Measurements from ENCODE around the gene LNX1.

The LNX1 gene

DNA sequence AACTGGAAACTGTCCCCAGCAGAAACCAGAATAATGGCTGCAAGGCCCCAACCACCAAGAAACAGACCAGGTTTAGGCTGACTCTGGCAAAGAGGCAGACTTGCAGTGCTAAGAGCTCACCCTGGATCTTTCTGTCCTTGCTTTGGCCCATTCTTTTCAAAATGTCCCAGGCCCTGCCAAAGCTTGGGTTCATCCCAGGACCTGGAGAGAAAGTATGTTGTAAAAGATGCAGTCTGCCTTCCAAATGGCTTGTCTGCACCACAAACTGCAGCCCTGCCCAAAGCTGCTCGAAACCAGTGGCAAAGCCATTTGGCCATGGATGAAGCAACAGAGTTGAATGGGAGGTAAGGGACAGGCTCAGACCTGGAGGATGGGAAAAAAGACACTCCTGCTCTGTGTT is 38.0 kb upstream of the LNX1 start (continued):
- TF ChIP-seq, protein P1, sequence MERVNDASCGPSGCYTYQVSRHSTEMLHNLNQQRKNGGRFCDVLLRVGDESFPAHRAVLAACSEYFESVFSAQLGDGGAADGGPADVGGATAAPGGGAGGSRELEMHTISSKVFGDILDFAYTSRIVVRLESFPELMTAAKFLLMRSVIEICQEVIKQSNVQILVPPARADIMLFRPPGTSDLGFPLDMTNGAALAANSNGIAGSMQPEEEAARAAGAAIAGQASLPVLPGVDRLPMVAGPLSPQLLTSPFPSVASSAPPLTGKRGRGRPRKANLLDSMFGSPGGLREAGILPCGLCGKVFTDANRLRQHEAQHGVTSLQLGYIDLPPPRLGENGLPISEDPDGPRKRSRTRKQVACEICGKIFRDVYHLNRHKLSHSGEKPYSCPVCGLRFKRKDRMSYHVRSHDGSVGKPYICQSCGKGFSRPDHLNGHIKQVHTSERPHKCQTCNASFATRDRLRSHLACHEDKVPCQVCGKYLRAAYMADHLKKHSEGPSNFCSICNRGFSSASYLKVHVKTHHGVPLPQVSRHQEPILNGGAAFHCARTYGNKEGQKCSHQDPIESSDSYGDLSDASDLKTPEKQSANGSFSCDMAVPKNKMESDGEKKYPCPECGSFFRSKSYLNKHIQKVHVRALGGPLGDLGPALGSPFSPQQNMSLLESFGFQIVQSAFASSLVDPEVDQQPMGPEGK (CRISPR knock-in tag; IDR thresholded peaks at IDR 0.05; ENCODE audit: borderline replicate concordance), result no peak
- no peak for TF ChIP-seq TOX (CRISPR knock-in tag; IDR thresholded peaks at IDR 0.05; ENCODE audit: borderline replicate concordance)
- TF ChIP-seq OSR1 (CRISPR knock-in tag; IDR thresholded peaks at IDR 0.05), result no peak

DNA sequence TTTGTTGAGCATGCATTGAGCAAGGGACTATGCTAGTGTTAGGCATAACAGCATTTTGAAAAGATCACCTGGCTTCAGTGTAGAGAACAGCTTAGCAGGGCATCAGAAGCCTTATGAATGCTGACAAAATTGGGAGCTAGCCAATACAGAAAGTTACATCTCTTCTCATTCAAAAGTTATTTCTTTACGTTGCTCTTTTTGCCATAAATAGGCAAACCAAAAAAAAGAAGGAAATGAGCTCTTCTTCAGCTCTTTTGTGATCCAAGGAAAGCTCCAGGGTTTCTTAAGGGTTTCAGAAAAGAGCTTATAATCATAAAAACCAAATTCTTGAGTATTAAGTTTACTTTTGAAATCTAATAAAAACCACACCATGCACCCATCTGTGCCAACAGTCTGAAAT is 35.2 kb upstream of the LNX1 start:
- ATAC-seq, result no peak
- TF ChIP-seq ZC3H10 (CRISPR knock-in tag; IDR thresholded peaks at IDR 0.05) (no peak), CSDC2 (CRISPR knock-in tag; IDR thresholded peaks at IDR 0.05) (no peak)
- TF ChIP-seq, protein P1 (CRISPR knock-in tag; IDR thresholded peaks at IDR 0.05; ENCODE audit: borderline replicate concordance), result no peak

DNA sequence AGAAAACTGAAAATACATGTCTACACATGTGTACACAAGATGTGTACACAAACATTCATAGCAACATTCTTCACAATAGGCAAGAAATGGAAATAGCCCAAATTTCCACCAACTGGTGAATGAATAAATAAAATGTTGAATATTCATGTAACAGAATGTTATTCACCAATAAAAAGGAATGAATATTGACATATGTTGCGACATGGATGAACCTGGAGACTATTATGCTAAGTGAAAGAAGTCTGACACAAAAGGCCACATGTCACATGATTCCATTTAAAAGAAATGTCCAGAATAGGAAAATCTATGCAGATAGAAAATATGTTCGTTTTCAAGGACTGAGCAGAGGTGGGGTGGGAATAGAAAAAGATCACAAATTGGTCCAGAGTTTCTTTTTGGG is 34.6 kb upstream of the LNX1 start:
- ATAC-seq, result no peak
- TF ChIP-seq ZNF565 (CRISPR knock-in tag; conservative IDR thresholded peaks at IDR 0.05; ENCODE audit: low read depth) (no peak), ZNF8 (CRISPR knock-in tag; IDR thresholded peaks at IDR 0.05) (no peak), ISL1 (CRISPR knock-in tag; IDR thresholded peaks at IDR 0.05) (no peak), ZFP3 (CRISPR knock-in tag; IDR thresholded peaks at IDR 0.05) (no peak), PPARA (CRISPR knock-in tag; IDR thresholded peaks at IDR 0.05; ENCODE audit: borderline replicate concordance) (no peak), SNAI2 (CRISPR knock-in tag; IDR thresholded peaks at IDR 0.05) (no peak), ESRRG (CRISPR knock-in tag; IDR thresholded peaks at IDR 0.05) (no peak), OSR1 (CRISPR knock-in tag; IDR thresholded peaks at IDR 0.05) (no peak), ARNTL (CRISPR knock-in tag; IDR thresholded peaks at IDR 0.05; ENCODE audit: borderline replicate concordance, low read depth) (no peak), TOX (CRISPR knock-in tag; IDR thresholded peaks at IDR 0.05; ENCODE audit: borderline replicate concordance) (no peak), ZC3H10 (CRISPR knock-in tag; IDR thresholded peaks at IDR 0.05) (no peak), ZFP30 (CRISPR knock-in tag; IDR thresholded peaks at IDR 0.05) (no peak), TCF4 (CRISPR knock-in tag; IDR thresholded peaks at IDR 0.05; ENCODE audit: borderline replicate concordance) (no peak), GLIS3 (CRISPR knock-in tag; IDR thresholded peaks at IDR 0.05) (no peak), ZNF70 (CRISPR knock-in tag; IDR thresholded peaks at IDR 0.05) (no peak), CSDC2 (CRISPR knock-in tag; IDR thresholded peaks at IDR 0.05) (no peak)
- TF ChIP-seq, protein P2, sequence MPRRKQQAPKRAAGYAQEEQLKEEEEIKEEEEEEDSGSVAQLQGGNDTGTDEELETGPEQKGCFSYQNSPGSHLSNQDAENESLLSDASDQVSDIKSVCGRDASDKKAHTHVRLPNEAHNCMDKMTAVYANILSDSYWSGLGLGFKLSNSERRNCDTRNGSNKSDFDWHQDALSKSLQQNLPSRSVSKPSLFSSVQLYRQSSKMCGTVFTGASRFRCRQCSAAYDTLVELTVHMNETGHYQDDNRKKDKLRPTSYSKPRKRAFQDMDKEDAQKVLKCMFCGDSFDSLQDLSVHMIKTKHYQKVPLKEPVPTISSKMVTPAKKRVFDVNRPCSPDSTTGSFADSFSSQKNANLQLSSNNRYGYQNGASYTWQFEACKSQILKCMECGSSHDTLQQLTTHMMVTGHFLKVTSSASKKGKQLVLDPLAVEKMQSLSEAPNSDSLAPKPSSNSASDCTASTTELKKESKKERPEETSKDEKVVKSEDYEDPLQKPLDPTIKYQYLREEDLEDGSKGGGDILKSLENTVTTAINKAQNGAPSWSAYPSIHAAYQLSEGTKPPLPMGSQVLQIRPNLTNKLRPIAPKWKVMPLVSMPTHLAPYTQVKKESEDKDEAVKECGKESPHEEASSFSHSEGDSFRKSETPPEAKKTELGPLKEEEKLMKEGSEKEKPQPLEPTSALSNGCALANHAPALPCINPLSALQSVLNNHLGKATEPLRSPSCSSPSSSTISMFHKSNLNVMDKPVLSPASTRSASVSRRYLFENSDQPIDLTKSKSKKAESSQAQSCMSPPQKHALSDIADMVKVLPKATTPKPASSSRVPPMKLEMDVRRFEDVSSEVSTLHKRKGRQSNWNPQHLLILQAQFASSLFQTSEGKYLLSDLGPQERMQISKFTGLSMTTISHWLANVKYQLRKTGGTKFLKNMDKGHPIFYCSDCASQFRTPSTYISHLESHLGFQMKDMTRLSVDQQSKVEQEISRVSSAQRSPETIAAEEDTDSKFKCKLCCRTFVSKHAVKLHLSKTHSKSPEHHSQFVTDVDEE (CRISPR knock-in tag; IDR thresholded peaks at IDR 0.05), result no peak
- TF ChIP-seq, protein P3, sequence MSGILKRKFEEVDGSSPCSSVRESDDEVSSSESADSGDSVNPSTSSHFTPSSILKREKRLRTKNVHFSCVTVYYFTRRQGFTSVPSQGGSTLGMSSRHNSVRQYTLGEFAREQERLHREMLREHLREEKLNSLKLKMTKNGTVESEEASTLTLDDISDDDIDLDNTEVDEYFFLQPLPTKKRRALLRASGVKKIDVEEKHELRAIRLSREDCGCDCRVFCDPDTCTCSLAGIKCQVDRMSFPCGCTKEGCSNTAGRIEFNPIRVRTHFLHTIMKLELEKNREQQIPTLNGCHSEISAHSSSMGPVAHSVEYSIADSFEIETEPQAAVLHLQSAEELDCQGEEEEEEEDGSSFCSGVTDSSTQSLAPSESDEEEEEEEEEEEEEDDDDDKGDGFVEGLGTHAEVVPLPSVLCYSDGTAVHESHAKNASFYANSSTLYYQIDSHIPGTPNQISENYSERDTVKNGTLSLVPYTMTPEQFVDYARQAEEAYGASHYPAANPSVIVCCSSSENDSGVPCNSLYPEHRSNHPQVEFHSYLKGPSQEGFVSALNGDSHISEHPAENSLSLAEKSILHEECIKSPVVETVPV (CRISPR knock-in tag; IDR thresholded peaks at IDR 0.05), result no peak
- TF ChIP-seq, protein P1 (CRISPR knock-in tag; IDR thresholded peaks at IDR 0.05; ENCODE audit: borderline replicate concordance), result no peak
- TF ChIP-seq, protein P4, sequence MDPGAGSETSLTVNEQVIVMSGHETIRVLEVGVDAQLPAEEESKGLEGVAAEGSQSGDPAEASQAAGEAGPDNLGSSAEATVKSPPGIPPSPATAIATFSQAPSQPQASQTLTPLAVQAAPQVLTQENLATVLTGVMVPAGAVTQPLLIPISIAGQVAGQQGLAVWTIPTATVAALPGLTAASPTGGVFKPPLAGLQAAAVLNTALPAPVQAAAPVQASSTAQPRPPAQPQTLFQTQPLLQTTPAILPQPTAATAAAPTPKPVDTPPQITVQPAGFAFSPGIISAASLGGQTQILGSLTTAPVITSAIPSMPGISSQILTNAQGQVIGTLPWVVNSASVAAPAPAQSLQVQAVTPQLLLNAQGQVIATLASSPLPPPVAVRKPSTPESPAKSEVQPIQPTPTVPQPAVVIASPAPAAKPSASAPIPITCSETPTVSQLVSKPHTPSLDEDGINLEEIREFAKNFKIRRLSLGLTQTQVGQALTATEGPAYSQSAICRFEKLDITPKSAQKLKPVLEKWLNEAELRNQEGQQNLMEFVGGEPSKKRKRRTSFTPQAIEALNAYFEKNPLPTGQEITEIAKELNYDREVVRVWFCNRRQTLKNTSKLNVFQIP (CRISPR knock-in tag; IDR thresholded peaks at IDR 0.05; ENCODE audit: borderline replicate concordance, low read depth), result no peak
